ENCODE measurements around the gene RMRP.

Gene RMRP

DNA sequence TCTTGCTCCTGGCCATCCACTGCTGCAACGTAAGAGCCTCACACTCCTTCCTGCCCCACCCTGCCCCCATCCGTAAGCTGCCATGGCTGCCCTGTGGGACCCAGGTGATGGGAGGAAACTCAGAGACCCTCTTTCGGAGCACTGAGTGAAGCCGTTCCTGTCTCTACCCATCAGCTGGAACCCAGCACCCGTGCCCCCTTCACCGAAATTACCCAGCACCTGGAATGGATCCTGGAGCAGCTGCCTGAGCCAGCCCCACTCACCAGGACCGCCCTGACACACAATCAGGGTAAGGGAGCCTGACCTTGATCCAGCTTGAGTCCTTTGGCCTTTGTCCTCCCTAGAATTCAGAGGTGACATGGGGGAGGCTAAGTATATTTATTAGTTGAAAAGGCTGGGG lies 49.6 kb downstream of the RMRP start (continued):
- TF ChIP-seq, protein P1, sequence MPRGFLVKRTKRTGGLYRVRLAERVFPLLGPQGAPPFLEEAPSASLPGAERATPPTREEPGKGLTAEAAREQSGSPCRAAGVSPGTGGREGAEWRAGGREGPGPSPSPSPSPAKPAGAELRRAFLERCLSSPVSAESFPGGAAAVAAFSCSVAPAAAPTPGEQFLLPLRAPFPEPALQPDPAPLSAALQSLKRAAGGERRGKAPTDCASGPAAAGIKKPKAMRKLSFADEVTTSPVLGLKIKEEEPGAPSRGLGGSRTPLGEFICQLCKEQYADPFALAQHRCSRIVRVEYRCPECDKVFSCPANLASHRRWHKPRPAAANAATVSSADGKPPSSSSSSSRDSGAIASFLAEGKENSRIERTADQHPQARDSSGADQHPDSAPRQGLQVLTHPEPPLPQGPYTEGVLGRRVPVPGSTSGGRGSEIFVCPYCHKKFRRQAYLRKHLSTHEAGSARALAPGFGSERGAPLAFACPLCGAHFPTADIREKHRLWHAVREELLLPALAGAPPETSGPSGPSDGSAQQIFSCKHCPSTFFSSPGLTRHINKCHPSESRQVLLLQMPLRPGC (tag by site-specific recombination; IDR thresholded peaks at IDR 0.05), result no peak
- TF ChIP-seq MYNN (tag by site-specific recombination; IDR thresholded peaks at IDR 0.05; ENCODE audit: borderline replicate concordance), result no peak

Measured in HEK293 (cell line).